Activated naive CD8-positive, alpha-beta T cell (primary cell): ENCODE data around the gene RHOG.
A peak's percentile ranks its signal among the peaks of the same experiment; 100 is the strongest.
"Not testable (repeated sequence)": the region's sequence is repeated elsewhere in the genome, so short reads cannot be mapped to it uniquely, and the experiment has no call there.

ENCODE experiments used
- H3K27ac Mint-ChIP-seq: one replicate; pipeline ENCODE4 v1.8.0; 2021; ENCODE audit warnings: mixed read lengths
- H3K27me3 Mint-ChIP-seq: one replicate; pipeline ENCODE4 v1.8.0; 2021; ENCODE audit warnings: mixed read lengths
- H3K36me3 Mint-ChIP-seq: one replicate; pipeline ENCODE4 v1.8.0; 2021; ENCODE audit warnings: mixed read lengths
- H3K4me1 Mint-ChIP-seq: one replicate; pipeline ENCODE4 v1.8.0; 2021; ENCODE audit warnings: low read depth, mixed read lengths
- H3K4me3 Mint-ChIP-seq: one replicate; pipeline ENCODE4 v1.8.0; 2021; ENCODE audit warnings: mild to moderate bottlenecking, mixed read lengths
- H3K9me3 Mint-ChIP-seq: one replicate; pipeline ENCODE4 v1.8.0; 2021; ENCODE audit warnings: low read depth, mixed read lengths

Gene RHOG

GRCh38 chr11:3817181-3817800 lies 23.5 kb downstream of the RHOG start:
- Mint-ChIP-seq H3K27me3 (no peaks in the 10 kb centered on the region), H3K9me3 (no peaks in the 10 kb centered on the region), H3K36me3 (no peaks in the 10 kb centered on the region), H3K27ac (no peak overlapping the region), H3K4me3 (no peak overlapping the region), H3K4me1 (no peaks in the 10 kb centered on the region)

- Mint-ChIP-seq H3K36me3 (no peaks in the 10 kb centered on the region), H3K9me3 (no peaks in the 10 kb centered on the region), H3K4me3 (no peak overlapping the region), H3K27ac (no peak overlapping the region), H3K4me1 (no peaks in the 10 kb centered on the region), H3K27me3 (no peaks in the 10 kb centered on the region)
Observed at GRCh38 chr11:3816673-3817072, 24.1 kb downstream of the RHOG start.

GRCh38 chr11:3815845-3816244 lies 24.9 kb downstream of the RHOG start:
- H3K4me3 Mint-ChIP-seq: no peak overlapping the region
- no peaks in the 10 kb centered on the region for H3K9me3 Mint-ChIP-seq
- H3K27ac Mint-ChIP-seq: no peak overlapping the region
- no peaks in the 10 kb centered on the region for H3K27me3 Mint-ChIP-seq
- no peaks in the 10 kb centered on the region for H3K4me1 Mint-ChIP-seq
- peaks cover 2% of the 10 kb centered on the region for H3K36me3 Mint-ChIP-seq

GRCh38 chr11:3814832-3815231 lies 25.9 kb downstream of the RHOG start:
- H3K4me1 Mint-ChIP-seq, H3K27ac Mint-ChIP-seq, H3K9me3 Mint-ChIP-seq, H3K36me3 Mint-ChIP-seq, H3K27me3 Mint-ChIP-seq, H3K4me3 Mint-ChIP-seq: not testable (repeated sequence)

GRCh38 chr11:3810951-3811350 lies 29.8 kb downstream of the RHOG start:
- H3K4me1 Mint-ChIP-seq: peaks cover 14% of the 10 kb centered on the region
- H3K9me3 Mint-ChIP-seq: no peaks in the 10 kb centered on the region
- H3K36me3 Mint-ChIP-seq: peaks cover 2% of the 10 kb centered on the region
- no peaks in the 10 kb centered on the region for H3K27me3 Mint-ChIP-seq
- no peak overlapping the region for H3K4me3 Mint-ChIP-seq
- H3K27ac Mint-ChIP-seq: no peak overlapping the region

- Mint-ChIP-seq H3K27me3 (no peaks in the 10 kb centered on the region), H3K9me3 (no peaks in the 10 kb centered on the region), H3K4me3 (no peak overlapping the region), H3K36me3 (peaks cover 2% of the 10 kb centered on the region), H3K4me1 (peaks cover 14% of the 10 kb centered on the region), H3K27ac (no peak overlapping the region)
Observed at GRCh38 chr11:3810446-3810845, 30.3 kb downstream of the RHOG start.

GRCh38 chr11:3809624-3809928 lies 31.2 kb downstream of the RHOG start:
- Mint-ChIP-seq H3K36me3 (peaks cover 2% of the 10 kb centered on the region), H3K27ac (no peak overlapping the region), H3K4me1 (peaks cover 14% of the 10 kb centered on the region), H3K27me3 (no peaks in the 10 kb centered on the region), H3K4me3 (no peak overlapping the region), H3K9me3 (no peaks in the 10 kb centered on the region)

- Mint-ChIP-seq H3K4me1 (peaks cover 14% of the 10 kb centered on the region), H3K27ac (peak overlapping the region; percentile 66), H3K4me3 (peak overlapping the region; percentile 87), H3K9me3 (no peaks in the 10 kb centered on the region), H3K36me3 (peaks cover 2% of the 10 kb centered on the region), H3K27me3 (no peaks in the 10 kb centered on the region)
Observed at GRCh38 chr11:3808861-3809623, 31.7 kb downstream of the RHOG start.

- H3K36me3 Mint-ChIP-seq: peaks cover 2% of the 10 kb centered on the region
- H3K27me3 Mint-ChIP-seq: no peaks in the 10 kb centered on the region
- peaks cover 14% of the 10 kb centered on the region for H3K4me1 Mint-ChIP-seq
- peak within 1 kb of the TSS; percentile 98 for H3K4me3 Mint-ChIP-seq
- peak within 1 kb of the TSS; percentile 95 for H3K27ac Mint-ChIP-seq
- H3K9me3 Mint-ChIP-seq: no peaks in the 10 kb centered on the region
Observed at GRCh38 chr11:3807909-3808860, 32.6 kb downstream of the RHOG start, which contains the start of gene PGAP2. Gene PGAP2 (plus strand): TSS chr11:3808560. CDS start chr11:3811260, 2,700 bp downstream.

GRCh38 chr11:3803726-3804495 lies 36.8 kb downstream of the RHOG start:
- no peaks in the 10 kb centered on the region for H3K36me3 Mint-ChIP-seq
- no peak overlapping the region for H3K4me3 Mint-ChIP-seq
- H3K9me3 Mint-ChIP-seq: no peaks in the 10 kb centered on the region
- H3K27me3 Mint-ChIP-seq: no peaks in the 10 kb centered on the region
- H3K4me1 Mint-ChIP-seq: peaks cover 11% of the 10 kb centered on the region
- H3K27ac Mint-ChIP-seq: no peak overlapping the region

- peaks cover 10% of the 10 kb centered on the region for H3K4me1 Mint-ChIP-seq
- H3K9me3 Mint-ChIP-seq: no peaks in the 10 kb centered on the region
- no peak overlapping the region for H3K4me3 Mint-ChIP-seq
- H3K27ac Mint-ChIP-seq: no peak overlapping the region
- H3K36me3 Mint-ChIP-seq: no peaks in the 10 kb centered on the region
- H3K27me3 Mint-ChIP-seq: no peaks in the 10 kb centered on the region
Observed at GRCh38 chr11:3802011-3802790, 38.6 kb downstream of the RHOG start.

GRCh38 chr11:3799873-3800272 lies 40.9 kb downstream of the RHOG start:
- Mint-ChIP-seq H3K27ac (no peak overlapping the region), H3K4me3 (no peak overlapping the region), H3K36me3 (no peaks in the 10 kb centered on the region), H3K4me1 (peaks cover 26% of the 10 kb centered on the region), H3K9me3 (no peaks in the 10 kb centered on the region), H3K27me3 (no peaks in the 10 kb centered on the region)

- Mint-ChIP-seq H3K4me1 (peaks cover 33% of the 10 kb centered on the region), H3K4me3 (peak overlapping the region; percentile 98), H3K27ac (peak overlapping the region; percentile 99), H3K36me3 (no peaks in the 10 kb centered on the region), H3K9me3 (no peaks in the 10 kb centered on the region), H3K27me3 (no peaks in the 10 kb centered on the region)
Observed at GRCh38 chr11:3799143-3799542, 41.6 kb downstream of the RHOG start.
